Activated naive CD8-positive, alpha-beta T cell treated with anti-CD3 and anti-CD28 coated beads, Interleukin-2, amount 50 U/mL, for 24 hours (primary cell): Measurements from ENCODE around the gene DCHS2.

Experiments
- ATAC-seq: fragments of 150-1000 bp; cut with Tn5 transposase; one replicate; pipeline ENCODE4 v1.10.0; 2021
- DNase-seq: peaks from one replicate; pipeline ENCODE4 v3.0.0; 2021
- H3K27ac Mint-ChIP-seq: one replicate; pipeline ENCODE4 v1.8.0; 2021; ENCODE audit warnings: mild to moderate bottlenecking, mixed read lengths
- H3K27me3 Mint-ChIP-seq: one replicate; pipeline ENCODE4 v1.8.0; 2021; ENCODE audit warnings: mixed read lengths
- H3K36me3 Mint-ChIP-seq: one replicate; pipeline ENCODE4 v1.8.0; 2021; ENCODE audit warnings: low read depth, mixed read lengths
- H3K4me1 Mint-ChIP-seq: one replicate; pipeline ENCODE4 v1.8.0; 2021; ENCODE audit warnings: mixed read lengths
- H3K4me3 Mint-ChIP-seq: one replicate; pipeline ENCODE4 v1.8.0; 2021; ENCODE audit warnings: mild to moderate bottlenecking, moderate library complexity, mixed read lengths
- H3K9me3 Mint-ChIP-seq: one replicate; pipeline ENCODE4 v1.8.0; 2021; ENCODE audit warnings: mixed read lengths

The DCHS2 gene

DNA sequence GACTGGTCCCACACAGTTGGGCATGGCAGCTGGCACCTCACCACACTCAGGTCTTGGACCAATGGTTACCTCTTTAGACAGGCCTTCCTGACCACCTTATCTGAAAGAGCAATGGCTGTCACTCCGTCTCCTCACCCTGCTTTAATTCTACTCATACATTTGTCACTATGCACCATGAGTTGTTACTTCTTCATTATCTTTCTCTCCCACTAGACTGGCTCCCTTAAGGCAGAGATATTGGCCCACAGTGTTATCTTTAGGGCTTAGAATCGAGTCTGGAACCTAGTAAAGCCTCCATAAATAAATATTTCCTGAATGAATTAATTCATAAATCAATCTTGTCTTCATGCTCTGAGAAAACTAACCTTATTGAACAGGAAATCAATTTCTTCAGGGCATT, 46.6 kb downstream of the DCHS2 start:
- DNase-seq: no peak
- Mint-ChIP-seq H3K36me3 (no peaks in the 10 kb centered on the region), H3K4me3 (no peak overlapping the region), H3K9me3 (no peaks in the 10 kb centered on the region), H3K4me1 (no peaks in the 10 kb centered on the region), H3K27ac (no peak overlapping the region), H3K27me3 (no peaks in the 10 kb centered on the region)
- ATAC-seq: no peak

DNA sequence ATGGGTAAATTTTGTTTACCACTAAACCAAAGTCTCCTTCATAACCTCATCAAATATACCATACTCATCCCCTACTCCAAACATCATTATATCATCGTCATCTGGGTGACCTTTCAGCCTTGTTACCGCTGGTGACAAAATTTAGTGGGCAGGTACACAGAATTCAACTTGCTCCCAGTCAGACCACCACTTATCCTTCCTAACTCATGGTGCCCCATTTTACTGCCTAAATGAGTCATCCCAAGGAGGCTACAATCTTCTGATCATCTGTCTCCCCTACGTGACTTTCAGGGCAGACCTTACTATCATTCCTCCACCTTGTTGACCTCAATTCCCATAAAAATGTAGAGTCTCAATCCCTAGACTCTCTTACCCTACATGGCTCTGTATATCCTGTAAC, 49.6 kb downstream of the DCHS2 start:
- no peak for ATAC-seq
- H3K27ac Mint-ChIP-seq: no peak overlapping the region
- no peaks in the 10 kb centered on the region for H3K9me3 Mint-ChIP-seq

DNA sequence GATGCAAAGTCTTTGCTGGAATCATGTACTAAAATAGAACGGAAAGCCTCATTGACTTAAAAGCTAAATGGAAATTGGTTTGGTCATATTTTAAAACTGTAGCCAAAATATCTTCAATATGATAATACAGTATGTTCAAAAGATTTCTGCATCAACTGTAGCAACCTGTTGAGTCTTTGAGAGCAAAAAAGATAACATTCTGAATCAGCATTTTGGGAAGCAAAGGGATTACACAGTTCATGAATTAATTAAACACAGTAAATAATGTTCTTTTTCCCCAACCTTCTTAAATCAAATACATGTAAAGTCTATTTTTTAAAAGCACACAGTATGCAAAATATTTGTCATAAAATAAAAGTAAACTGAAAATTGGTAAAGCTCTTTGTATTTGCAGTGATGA, 50.5 kb downstream of the DCHS2 start:
- Mint-ChIP-seq H3K27me3 (peaks cover 5% of the 10 kb centered on the region), H3K36me3 (no peaks in the 10 kb centered on the region), H3K4me3 (no peak overlapping the region), H3K4me1 (no peaks in the 10 kb centered on the region), H3K27ac (no peak overlapping the region), H3K9me3 (no peaks in the 10 kb centered on the region)
- DNase-seq (no peak), ATAC-seq (no peak)

More for the DNA sequence above, 49.6 kb downstream of the DCHS2 start:
- H3K4me1 Mint-ChIP-seq: no peaks in the 10 kb centered on the region
- peaks cover 5% of the 10 kb centered on the region for H3K27me3 Mint-ChIP-seq
- H3K36me3 Mint-ChIP-seq: no peaks in the 10 kb centered on the region
- H3K4me3 Mint-ChIP-seq: no peak overlapping the region
- DNase-seq: no peak

DNA sequence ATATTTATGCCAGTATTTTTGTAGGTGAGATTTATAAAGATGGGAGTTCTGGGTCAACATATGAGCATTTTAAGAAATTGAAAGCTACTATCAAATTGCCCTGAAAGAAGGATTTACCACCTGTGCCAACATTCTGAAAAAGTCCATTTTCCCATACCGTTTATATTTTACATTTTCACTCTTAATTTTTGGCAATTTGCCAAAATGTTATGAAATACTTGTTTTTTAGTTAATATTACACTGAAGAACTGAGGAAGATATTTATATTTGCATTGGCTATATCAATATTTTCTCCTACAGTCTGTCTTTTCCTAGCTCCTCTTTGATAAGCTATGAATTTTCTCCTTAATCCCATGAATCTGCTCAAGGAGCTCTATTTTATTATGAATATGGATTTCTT, 52.4 kb downstream of the DCHS2 start:
- no peaks in the 10 kb centered on the region for H3K36me3 Mint-ChIP-seq
- H3K27me3 Mint-ChIP-seq: peaks cover 9% of the 10 kb centered on the region
- no peak overlapping the region for H3K4me3 Mint-ChIP-seq
- no peaks in the 10 kb centered on the region for H3K9me3 Mint-ChIP-seq
- no peak for ATAC-seq
- DNase-seq: no peak
- no peak overlapping the region for H3K27ac Mint-ChIP-seq
- H3K4me1 Mint-ChIP-seq: no peaks in the 10 kb centered on the region

DNA sequence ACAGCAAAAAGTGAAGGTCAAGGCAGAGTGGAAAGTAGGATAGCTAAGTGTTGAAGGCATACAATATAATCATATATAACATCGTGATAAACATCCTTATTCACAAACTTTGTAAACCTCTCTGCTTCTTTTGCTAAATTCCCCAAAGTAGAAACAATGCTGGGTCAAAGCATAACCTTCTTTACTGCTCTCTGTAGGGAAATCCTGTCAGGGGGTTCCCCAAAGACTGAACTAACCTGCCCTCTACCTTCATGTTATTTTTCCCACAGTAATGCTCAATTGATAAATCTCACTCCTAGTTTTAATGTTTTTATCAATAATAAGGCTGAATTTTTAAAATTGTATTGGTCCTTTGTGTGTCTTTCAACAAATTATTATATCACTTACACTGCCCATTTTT, 55.7 kb downstream of the DCHS2 start:
- no peak overlapping the region for H3K4me3 Mint-ChIP-seq
- no peaks in the 10 kb centered on the region for H3K4me1 Mint-ChIP-seq
- H3K36me3 Mint-ChIP-seq: no peaks in the 10 kb centered on the region
- no peaks in the 10 kb centered on the region for H3K9me3 Mint-ChIP-seq
- no peak overlapping the region for H3K27ac Mint-ChIP-seq
- ATAC-seq: no peak
- no peak for DNase-seq
- H3K27me3 Mint-ChIP-seq: peaks cover 17% of the 10 kb centered on the region

DNA sequence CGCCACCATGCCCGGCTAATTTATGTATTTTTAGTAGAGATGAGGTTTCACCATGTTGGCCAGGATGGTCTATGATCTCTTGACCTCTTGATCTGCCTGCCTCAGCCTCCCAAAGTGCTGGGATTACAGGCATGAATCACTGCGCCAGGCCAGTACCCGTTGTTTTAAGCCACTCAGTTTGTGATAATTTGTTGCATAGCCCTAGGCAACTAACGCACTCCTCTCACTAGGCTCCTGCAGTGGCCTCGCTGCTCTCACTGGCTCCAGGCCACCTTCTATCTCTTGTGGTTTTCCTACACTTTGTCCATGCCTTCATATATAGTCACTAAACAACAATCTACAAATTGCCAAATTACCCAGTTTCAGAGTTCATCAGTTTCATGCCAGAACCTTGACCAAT, 58.1 kb downstream of the DCHS2 start:
- Mint-ChIP-seq H3K9me3 (no peaks in the 10 kb centered on the region), H3K27me3 (peaks cover 27% of the 10 kb centered on the region), H3K27ac (no peak overlapping the region), H3K36me3 (no peaks in the 10 kb centered on the region), H3K4me3 (no peak overlapping the region), H3K4me1 (no peaks in the 10 kb centered on the region)
- no peak for ATAC-seq
- no peak for DNase-seq

DNA sequence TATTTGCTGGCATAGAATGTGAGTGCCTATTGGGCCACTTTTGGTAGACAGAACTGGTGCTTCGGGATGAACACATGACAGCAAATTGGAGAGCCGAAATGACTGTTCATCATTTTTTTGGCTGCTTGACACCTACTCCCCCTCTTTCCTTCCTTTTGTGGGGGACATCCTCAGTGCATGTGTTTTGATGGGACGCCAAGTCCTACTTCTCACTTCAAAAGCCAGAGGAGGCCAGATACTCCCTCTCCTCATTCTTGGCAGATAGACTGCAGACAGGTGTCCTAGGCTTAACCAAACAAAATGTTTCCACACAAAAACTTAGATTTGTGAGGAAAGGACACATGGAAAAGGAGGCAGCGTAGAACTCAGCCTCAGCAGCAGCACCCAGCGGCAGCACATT, 62.4 kb downstream of the DCHS2 start:
- no peak overlapping the region for H3K4me3 Mint-ChIP-seq

DNA sequence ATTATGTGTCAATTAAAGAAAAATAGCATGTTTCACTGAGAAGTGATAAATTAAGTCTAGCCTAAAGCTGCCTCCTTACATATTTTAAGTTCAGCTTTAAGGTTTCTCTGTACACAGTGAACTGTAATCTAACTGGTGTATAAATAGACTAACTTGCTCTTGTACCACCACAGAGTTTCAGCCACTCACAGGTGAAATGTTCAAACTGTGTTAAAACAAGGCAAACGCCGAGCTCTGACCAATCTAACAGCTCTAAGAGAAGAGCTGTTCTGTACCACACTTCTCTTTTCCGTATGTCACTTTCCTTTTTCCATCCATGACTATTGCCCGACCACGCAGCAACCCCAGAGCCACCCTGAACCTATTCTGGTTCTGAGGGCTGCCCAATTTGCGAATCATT, 64.5 kb downstream of the DCHS2 start:
- Mint-ChIP-seq H3K27me3 (peaks cover 31% of the 10 kb centered on the region), H3K9me3 (no peaks in the 10 kb centered on the region), H3K4me3 (no peak overlapping the region), H3K4me1 (no peaks in the 10 kb centered on the region), H3K36me3 (no peaks in the 10 kb centered on the region), H3K27ac (no peak overlapping the region)
- DNase-seq (no peak), ATAC-seq (no peak)

More for the DNA sequence above, 62.4 kb downstream of the DCHS2 start:
- Mint-ChIP-seq H3K36me3 (no peaks in the 10 kb centered on the region), H3K9me3 (no peaks in the 10 kb centered on the region), H3K27me3 (peaks cover 28% of the 10 kb centered on the region), H3K27ac (no peak overlapping the region), H3K4me1 (no peaks in the 10 kb centered on the region)
- DNase-seq (no peak), ATAC-seq (no peak)

DNA sequence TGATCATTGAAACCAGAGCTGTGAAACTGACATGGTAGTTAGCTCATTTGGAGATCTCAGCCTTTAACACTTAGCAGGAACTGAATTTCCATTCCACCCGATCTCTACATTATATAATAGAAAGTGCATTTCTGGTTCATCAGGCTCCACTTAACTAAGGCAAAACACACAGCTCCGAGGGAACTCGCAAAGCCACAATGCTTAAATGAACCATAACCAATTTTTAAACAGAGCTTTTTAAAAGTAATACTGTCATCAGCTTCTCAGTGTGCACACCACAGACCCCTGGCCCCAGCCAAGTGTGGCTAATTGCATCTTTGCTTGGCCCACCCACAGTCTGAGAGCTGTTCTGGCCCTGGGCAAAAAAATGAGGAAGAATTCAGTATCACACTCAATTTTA, 66.1 kb downstream of the DCHS2 start:
- no peak overlapping the region for H3K27ac Mint-ChIP-seq
- no peak for DNase-seq
- no peaks in the 10 kb centered on the region for H3K9me3 Mint-ChIP-seq
- no peaks in the 10 kb centered on the region for H3K36me3 Mint-ChIP-seq
- peaks cover 31% of the 10 kb centered on the region for H3K27me3 Mint-ChIP-seq
- no peak for ATAC-seq
- no peak overlapping the region for H3K4me3 Mint-ChIP-seq
- H3K4me1 Mint-ChIP-seq: peaks cover 2% of the 10 kb centered on the region

DNA sequence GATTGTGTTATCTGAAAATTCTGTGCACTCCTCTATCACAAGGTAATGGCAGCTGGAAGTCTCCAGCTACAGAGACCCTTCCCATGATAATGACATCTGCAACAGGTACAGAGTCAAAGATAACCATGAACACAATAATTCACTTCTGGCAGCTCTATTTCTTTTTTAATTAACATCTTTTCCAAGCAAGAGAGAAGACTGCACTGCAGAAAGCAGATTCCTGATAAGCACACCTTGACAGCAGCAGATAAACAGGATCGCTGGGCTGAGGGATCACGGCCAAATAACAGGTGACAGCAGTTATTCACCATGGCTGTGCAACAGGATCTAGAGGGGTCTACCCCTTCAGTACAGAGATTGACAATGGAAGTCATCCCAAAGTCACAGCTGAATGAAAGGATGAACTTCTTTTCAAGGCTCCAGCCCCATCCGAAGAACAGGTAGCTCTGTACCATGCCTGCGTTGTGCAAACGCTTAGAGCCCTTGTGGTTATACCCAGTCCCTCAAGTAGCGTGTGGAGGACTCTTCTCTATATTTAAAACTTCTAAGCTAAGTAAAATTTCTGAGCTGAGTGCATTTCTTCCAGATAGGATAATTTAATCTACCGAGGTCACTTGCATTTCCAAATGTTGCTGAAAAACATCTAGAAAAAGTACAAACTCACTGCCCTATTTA, 66.7 kb downstream of the DCHS2 start:
- DNase-seq (no peak), ATAC-seq (no peak)
- Mint-ChIP-seq H3K27me3 (peaks cover 31% of the 10 kb centered on the region), H3K27ac (no peak overlapping the region), H3K4me3 (no peak overlapping the region), H3K9me3 (no peaks in the 10 kb centered on the region), H3K36me3 (no peaks in the 10 kb centered on the region), H3K4me1 (peaks cover 2% of the 10 kb centered on the region)

DNA sequence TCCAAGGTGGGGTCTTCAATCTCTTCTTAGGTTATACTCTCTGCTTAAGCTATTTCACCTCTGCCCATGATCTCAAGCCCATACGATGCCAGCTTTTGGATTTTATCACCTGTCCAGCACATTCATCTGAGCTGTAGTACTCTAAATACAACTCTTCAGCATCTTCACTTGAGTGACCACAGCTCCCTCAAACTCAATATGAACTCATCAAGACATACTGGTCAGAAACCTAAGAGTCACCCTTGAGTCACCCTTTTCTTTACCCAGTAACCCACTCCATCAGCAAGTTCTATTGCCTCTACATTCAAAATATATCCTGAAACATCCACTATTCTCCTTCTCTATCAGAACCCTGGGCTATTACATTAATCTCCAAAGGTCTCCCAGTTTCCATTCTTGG, 69.4 kb downstream of the DCHS2 start:
- H3K9me3 Mint-ChIP-seq: no peaks in the 10 kb centered on the region

DNA sequence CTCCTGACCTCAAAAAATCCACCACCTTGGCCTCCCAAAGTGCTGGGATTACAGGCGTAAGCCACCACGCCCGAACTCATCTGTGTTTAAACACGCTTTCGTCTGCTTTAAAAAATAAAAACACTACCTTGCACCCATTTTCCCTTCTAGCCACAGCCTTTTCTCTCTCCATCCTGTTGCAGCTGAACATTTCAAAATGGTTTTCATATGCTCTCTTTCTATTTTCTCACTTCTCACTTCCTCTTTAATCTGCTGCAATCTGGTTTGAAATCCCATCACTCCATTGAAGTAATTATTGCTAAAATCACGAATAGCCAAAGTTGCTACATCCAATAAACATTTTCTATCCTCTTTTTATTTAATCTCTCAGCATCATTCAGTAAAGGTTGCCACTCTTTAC, 70.0 kb downstream of the DCHS2 start:
- Mint-ChIP-seq H3K27me3 (peaks cover 36% of the 10 kb centered on the region), H3K4me3 (no peak overlapping the region), H3K27ac (no peak overlapping the region), H3K4me1 (peaks cover 9% of the 10 kb centered on the region), H3K9me3 (no peaks in the 10 kb centered on the region), H3K36me3 (no peaks in the 10 kb centered on the region)
- ATAC-seq: no peak
- DNase-seq: no peak

More for the DNA sequence above, 69.4 kb downstream of the DCHS2 start:
- Mint-ChIP-seq H3K4me1 (peaks cover 6% of the 10 kb centered on the region), H3K27ac (no peak overlapping the region), H3K36me3 (no peaks in the 10 kb centered on the region), H3K4me3 (no peak overlapping the region), H3K27me3 (peaks cover 32% of the 10 kb centered on the region)
- ATAC-seq (no peak), DNase-seq (no peak)

DNA sequence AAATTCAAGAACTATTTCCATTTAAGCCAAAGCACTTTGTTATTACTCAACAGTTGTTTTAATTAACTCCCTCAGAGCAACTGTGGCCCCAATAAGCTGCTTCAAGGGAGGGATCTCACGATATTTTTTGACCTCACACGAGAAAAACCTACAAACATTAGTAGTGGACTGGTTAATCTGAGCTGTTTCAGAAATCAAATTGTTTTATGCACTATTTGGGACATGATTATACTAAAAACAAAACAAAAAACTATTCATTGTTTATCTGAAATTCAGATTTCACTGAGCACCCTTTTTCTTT, 74.3 kb downstream of the DCHS2 start:
- Mint-ChIP-seq H3K9me3 (no peaks in the 10 kb centered on the region), H3K36me3 (no peaks in the 10 kb centered on the region), H3K27ac (no peak overlapping the region), H3K4me1 (peaks cover 17% of the 10 kb centered on the region), H3K4me3 (no peak overlapping the region), H3K27me3 (peaks cover 44% of the 10 kb centered on the region)
- DNase-seq (no peak), ATAC-seq (no peak)

DNA sequence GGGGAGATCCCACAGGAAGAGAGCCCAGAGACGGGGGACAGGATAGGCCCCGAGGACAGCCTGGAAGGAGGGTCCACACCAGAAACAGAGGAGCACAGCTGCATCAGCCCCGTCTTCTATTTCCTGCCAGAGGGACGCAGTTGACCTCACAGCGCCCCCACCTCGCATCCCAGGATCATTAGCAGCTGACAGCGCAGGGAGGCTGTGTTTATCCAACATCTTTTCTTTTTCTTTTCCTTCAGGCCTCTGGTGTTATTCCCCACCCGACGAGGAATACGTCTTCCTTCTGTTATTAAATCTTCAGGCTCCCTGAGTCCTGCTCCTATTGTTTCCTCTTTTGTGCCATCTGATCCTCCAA, 75.4 kb downstream of the DCHS2 start:
- H3K4me3 Mint-ChIP-seq: peak overlapping the region; percentile 72
- DNase-seq: peak; percentile 2
- ATAC-seq: no peak
- H3K4me1 Mint-ChIP-seq: peaks cover 15% of the 10 kb centered on the region
- H3K9me3 Mint-ChIP-seq: peaks cover under 1% of the 10 kb centered on the region
- no peaks in the 10 kb centered on the region for H3K36me3 Mint-ChIP-seq
- no peak overlapping the region for H3K27ac Mint-ChIP-seq
- peaks cover 38% of the 10 kb centered on the region for H3K27me3 Mint-ChIP-seq

DNA sequence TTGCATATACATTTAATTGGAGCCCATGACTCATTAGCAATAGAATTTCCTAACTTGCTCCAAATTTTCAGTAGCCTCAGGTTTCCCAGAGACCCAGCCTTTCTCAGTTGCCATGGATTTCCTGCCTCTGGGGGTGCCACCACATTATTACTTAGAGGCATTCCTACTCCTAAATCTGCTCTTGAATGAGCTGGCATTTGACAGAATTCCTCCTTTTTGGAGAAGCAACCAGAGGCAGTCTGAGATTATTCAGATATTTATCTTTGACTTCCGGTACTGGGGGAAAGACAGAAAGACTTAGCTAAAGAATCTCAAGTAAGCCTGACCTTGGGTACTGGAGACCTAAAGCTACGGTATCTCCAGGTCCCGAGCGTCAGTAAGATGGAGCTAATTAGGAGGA, 76.3 kb downstream of the DCHS2 start:
- DNase-seq (no peak), ATAC-seq (no peak)
- Mint-ChIP-seq H3K9me3 (peaks cover 7% of the 10 kb centered on the region), H3K36me3 (no peaks in the 10 kb centered on the region), H3K27me3 (peaks cover 38% of the 10 kb centered on the region), H3K4me1 (peaks cover 15% of the 10 kb centered on the region), H3K27ac (no peak overlapping the region), H3K4me3 (no peak overlapping the region)

DNA sequence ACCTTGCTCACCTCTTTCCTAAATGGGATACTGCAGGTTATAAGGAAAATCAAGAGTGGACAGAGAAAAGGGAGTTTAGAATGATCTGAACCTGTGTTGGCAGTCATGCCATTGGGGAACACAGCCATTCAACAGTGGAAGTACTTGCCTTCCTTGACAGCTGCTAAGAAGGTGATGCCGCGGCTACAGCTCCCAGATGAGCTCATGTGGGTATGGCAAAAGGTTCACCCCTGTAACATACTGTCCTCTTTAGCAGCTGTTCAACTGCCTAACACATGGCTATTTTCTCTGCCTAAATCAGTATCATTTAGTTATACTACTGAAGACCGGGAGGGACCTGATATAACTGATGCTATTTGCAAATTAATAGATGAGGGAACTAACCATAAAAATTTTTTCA, 76.8 kb downstream of the DCHS2 start:
- no peak overlapping the region for H3K4me3 Mint-ChIP-seq

More for the DNA sequence above, 76.8 kb downstream of the DCHS2 start:
- H3K27ac Mint-ChIP-seq: no peak overlapping the region
- DNase-seq (no peak), ATAC-seq (no peak)
- H3K36me3 Mint-ChIP-seq: no peaks in the 10 kb centered on the region
- H3K9me3 Mint-ChIP-seq: peaks cover 7% of the 10 kb centered on the region
- H3K27me3 Mint-ChIP-seq: peaks cover 38% of the 10 kb centered on the region
- H3K4me1 Mint-ChIP-seq: peaks cover 15% of the 10 kb centered on the region
